Choroid plexus epithelial cell (primary cell): ENCODE results near the gene PPP1R9A.
A peak's percentile ranks its signal among the peaks of the same experiment; 100 is the strongest.
"Not testable (repeated sequence)": the region's sequence is repeated elsewhere in the genome, so short reads cannot be mapped to it uniquely, and the experiment has no call there.

Source experiments
- DNase-seq: peaks from one replicate; pipeline ENCODE4 v3.0.0-alpha.2; 2010; ENCODE audit warnings: low read depth
- H3K4me3 ChIP-seq: 2 replicates; pipeline ENCODE4 v1.5.1; 2011; ENCODE audit warnings: low read depth, mild to moderate bottlenecking, control low read depth, low read length, moderate library complexity
- TF ChIP-seq, protein P1 (sequence below): conservative IDR thresholded peaks from 2 replicates; pipeline ENCODE4 v1.5.1; 2011; ENCODE audit warnings: low read depth, mild to moderate bottlenecking, control low read depth, inconsistent platforms, low read length, moderate library complexity

The PPP1R9A gene

DNA sequence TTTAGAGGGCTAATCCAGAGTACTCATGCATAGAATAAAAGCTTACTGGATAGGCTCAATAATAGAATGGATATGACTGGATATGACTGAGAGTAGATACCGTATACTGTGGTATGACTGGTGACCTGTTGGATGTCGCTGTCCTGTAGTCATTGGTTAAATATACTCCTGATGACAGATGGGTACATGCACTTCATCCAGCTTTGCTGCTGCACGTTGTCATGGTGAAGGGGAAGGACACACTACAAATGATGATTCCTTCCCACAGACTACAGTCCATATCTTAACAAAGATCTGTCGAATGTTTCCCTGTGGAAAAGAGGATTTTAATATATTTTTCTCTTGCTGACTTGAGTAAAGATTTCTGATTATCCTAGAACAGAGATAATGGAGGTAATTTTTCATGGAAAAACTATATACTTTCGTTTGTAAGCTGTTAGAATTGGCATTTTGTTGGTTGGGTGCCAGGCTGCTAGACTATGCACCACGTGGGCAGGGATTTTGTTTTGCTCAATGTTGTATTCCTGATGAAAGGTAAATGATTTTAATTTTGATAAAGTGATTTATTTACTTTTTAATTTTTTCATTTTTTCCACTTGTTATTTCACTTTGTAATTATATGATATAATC is 97.3 kb downstream of the PPP1R9A start:
- TF ChIP-seq, protein P1, sequence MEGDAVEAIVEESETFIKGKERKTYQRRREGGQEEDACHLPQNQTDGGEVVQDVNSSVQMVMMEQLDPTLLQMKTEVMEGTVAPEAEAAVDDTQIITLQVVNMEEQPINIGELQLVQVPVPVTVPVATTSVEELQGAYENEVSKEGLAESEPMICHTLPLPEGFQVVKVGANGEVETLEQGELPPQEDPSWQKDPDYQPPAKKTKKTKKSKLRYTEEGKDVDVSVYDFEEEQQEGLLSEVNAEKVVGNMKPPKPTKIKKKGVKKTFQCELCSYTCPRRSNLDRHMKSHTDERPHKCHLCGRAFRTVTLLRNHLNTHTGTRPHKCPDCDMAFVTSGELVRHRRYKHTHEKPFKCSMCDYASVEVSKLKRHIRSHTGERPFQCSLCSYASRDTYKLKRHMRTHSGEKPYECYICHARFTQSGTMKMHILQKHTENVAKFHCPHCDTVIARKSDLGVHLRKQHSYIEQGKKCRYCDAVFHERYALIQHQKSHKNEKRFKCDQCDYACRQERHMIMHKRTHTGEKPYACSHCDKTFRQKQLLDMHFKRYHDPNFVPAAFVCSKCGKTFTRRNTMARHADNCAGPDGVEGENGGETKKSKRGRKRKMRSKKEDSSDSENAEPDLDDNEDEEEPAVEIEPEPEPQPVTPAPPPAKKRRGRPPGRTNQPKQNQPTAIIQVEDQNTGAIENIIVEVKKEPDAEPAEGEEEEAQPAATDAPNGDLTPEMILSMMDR = no peak
- DNase-seq = no peak
- no peak overlapping the region for H3K4me3 ChIP-seq

DNA sequence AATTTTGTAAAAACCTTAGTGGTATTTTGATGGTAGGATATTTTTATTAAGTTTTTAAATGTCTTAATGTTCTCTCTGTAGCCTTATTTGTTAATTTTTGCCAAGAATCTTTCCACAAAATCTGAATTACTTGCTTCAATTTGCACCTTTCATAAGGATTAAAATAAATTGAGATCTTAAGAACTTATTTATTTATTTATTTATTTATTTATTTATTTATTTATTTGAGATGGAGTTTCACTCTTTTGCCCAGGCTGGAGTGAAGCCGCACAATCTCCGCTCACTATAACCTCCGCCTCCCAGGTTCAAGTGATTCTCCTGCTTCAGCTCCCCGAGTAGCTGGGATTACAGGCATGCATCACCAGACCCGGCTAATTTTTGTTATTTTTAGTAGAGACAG is 98.6 kb downstream of the PPP1R9A start:
- TF ChIP-seq, protein P1 = no peak
- DNase-seq = no peak
- no peak overlapping the region for H3K4me3 ChIP-seq

- H3K4me3 ChIP-seq, DNase-seq: not testable (repeated sequence)
Observed at GRCh38 chr7:95008773-95009172, 101.4 kb downstream of the PPP1R9A start.

GRCh38 chr7:95011146-95011928 is 103.9 kb downstream of the PPP1R9A start:
- H3K4me3 ChIP-seq = no peak overlapping the region
- peak; percentile 44 for DNase-seq
- TF ChIP-seq, protein P1 = no peak

DNA sequence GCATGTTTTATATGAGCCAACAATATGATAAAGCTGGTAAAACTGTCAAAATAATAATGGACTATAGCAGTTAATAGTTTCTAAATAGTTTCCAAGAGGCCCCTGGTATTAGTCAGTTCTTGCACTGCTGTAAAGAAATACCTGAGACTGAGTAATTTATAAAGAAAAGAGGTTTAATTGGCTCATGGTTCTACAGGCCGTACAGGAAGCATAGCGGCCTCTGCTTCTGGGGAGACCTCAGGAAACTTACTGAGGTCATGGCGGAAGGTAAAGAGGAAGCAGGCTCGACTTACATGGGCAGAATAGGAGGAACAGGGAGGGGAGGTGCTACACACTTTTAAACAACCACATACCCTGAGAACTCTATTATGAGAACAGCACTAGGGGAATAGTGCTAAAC is 104.6 kb downstream of the PPP1R9A start:
- no peak overlapping the region for H3K4me3 ChIP-seq
- TF ChIP-seq, protein P1 = no peak
- DNase-seq = no peak

DNA sequence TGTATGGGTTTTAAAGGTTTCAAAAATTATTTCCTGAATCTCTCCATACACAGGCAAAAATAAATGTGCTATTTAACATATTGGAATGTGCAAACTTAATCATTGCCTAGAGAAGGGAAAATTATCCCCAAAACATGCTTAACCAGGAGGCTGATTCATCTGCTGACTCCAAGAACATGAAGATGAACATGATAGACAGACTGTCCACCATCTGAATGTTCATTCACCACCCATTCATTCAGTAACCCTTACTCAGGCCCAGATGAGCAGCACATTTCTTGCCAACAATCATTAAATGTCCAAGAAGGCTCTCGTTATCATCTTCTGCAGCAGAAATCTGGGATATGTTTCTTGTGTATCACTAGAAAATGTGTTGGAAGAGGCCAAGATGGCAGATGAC is 110.6 kb downstream of the PPP1R9A start:
- H3K4me3 ChIP-seq = no peak overlapping the region
- TF ChIP-seq, protein P1 = no peak
- DNase-seq = no peak

DNA sequence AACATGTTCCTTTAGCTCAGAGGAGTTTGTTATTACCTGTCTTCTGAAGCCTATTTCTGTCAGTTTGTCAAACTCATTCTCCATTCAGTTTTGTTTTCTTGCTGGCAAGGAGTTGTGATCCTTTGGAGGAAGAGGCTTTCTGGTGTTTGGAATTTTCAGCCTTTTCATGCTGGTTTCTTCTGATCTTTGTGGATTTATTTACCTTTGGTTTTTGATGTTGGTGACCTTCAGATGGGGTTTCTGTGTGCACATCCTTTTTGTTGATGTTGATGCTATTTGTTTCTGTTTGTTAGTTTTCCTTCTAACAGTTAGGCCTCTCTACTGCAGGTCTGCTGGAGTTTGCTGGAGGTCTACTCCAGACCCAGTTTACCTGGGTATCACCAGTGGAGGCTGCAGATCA is 118.6 kb downstream of the PPP1R9A start:
- H3K4me3 ChIP-seq = no peak overlapping the region
- DNase-seq = no peak
- TF ChIP-seq, protein P1 = no peak
